GM12874 (cell line): ENCODE results near the gene GRAMD1A.

Source experiments
- CTCF ChIP-seq: IDR thresholded peaks from 2 replicates; pipeline ENCODE4 v1.5.1; 2011; ENCODE audit warnings: low read depth, mild to moderate bottlenecking, control low read depth, low read length, moderate library complexity; ENCODE audit not compliant: insufficient read depth

GRAMD1A gene

GRCh38 chr19:35025969-35026368 lies 25.8 kb downstream of the GRAMD1A start:
- no peak for TF ChIP-seq CTCF

- no peak for TF ChIP-seq CTCF
These were observed 26.3 kb downstream of the GRAMD1A start for GRCh38 chr19:35026418-35026817.

- TF ChIP-seq CTCF: no peak
These were observed 26.9 kb downstream of the GRAMD1A start for GRCh38 chr19:35027009-35027408.

- no peak for TF ChIP-seq CTCF
These were observed 27.9 kb downstream of the GRAMD1A start for GRCh38 chr19:35027851-35028599.

- TF ChIP-seq CTCF: no peak
These were observed 29.7 kb downstream of the GRAMD1A start for GRCh38 chr19:35029737-35030256.

GRCh38 chr19:35030257-35031071 lies 30.3 kb downstream of the GRAMD1A start, which contains the start of gene SCN1B:
TSS of gene SCN1B (plus strand) at chr19:35030470. CDS start at chr19:35030821, 351 bp downstream.
- TF ChIP-seq CTCF: no peak
